ENCODE data around the gene ABTB2.

Gene ABTB2

GRCh38 chr11:34341096-34341495, 16.7 kb downstream of the ABTB2 start:
- no peak for DNase-seq

- DNase-seq = no peak
Measured at GRCh38 chr11:34340653-34341052, 17.2 kb downstream of the ABTB2 start.

- DNase-seq = no peak
Measured at GRCh38 chr11:34339149-34340064, 18.4 kb downstream of the ABTB2 start.

- DNase-seq = no peak
Measured at GRCh38 chr11:34337016-34337415, 20.8 kb downstream of the ABTB2 start.

GRCh38 chr11:34335801-34336200, 22.0 kb downstream of the ABTB2 start:
- DNase-seq = no peak

- DNase-seq = no peak
Measured at GRCh38 chr11:34335331-34335730, 22.5 kb downstream of the ABTB2 start.

- DNase-seq = no peak
Measured at GRCh38 chr11:34333787-34334186, 24.0 kb downstream of the ABTB2 start.

- DNase-seq = no peak
Measured at GRCh38 chr11:34332524-34332923, 25.3 kb downstream of the ABTB2 start.

GRCh38 chr11:34331736-34332135, 26.1 kb downstream of the ABTB2 start:
- DNase-seq = no peak

- DNase-seq = no peak
Measured at GRCh38 chr11:34331329-34331728, 26.5 kb downstream of the ABTB2 start.

- DNase-seq = no peak
Measured at GRCh38 chr11:34330653-34331052, 27.2 kb downstream of the ABTB2 start.

GRCh38 chr11:34329876-34330275, 27.9 kb downstream of the ABTB2 start:
- DNase-seq = no peak

- no peak for DNase-seq
Measured at GRCh38 chr11:34328632-34328910, 29.2 kb downstream of the ABTB2 start.

- no peak for DNase-seq
Measured at GRCh38 chr11:34327804-34328631, 29.8 kb downstream of the ABTB2 start.

GRCh38 chr11:34324466-34324865, 33.3 kb downstream of the ABTB2 start:
- DNase-seq = no peak

GRCh38 chr11:34323601-34324000, 34.2 kb downstream of the ABTB2 start:
- no peak for DNase-seq

GRCh38 chr11:34318111-34319037, 39.4 kb downstream of the ABTB2 start:
- DNase-seq = no peak

GRCh38 chr11:34317666-34318065, 40.1 kb downstream of the ABTB2 start:
- no peak for DNase-seq

- no peak for DNase-seq
Measured at GRCh38 chr11:34317036-34317360, 40.8 kb downstream of the ABTB2 start.

- no peak for DNase-seq
Measured at GRCh38 chr11:34316347-34317035, 41.3 kb downstream of the ABTB2 start.

- no peak for DNase-seq
Measured at GRCh38 chr11:34315394-34315793, 42.4 kb downstream of the ABTB2 start.

- no peak for DNase-seq
Measured at GRCh38 chr11:34314936-34315335, 42.9 kb downstream of the ABTB2 start.

- no peak for DNase-seq
Measured at GRCh38 chr11:34314176-34314575, 43.6 kb downstream of the ABTB2 start.
